Fibroblast of villous mesenchyme (primary cell): ENCODE measurements around the gene HSPH1. TPM values are rescaled to one million over a fixed set of nuclear protein-coding genes. Genes with fewer than 3 reads are reported as not detected.
A peak's percentile ranks its signal among the peaks of the same experiment; 100 is the strongest.

Experiments used
- DNase-seq: peaks from one replicate; pipeline ENCODE4 v3.0.0-alpha.2; 2010; ENCODE audit warnings: low read depth
- H3K4me3 ChIP-seq: 2 replicates; pipeline ENCODE4 v1.5.1; 2011; ENCODE audit warnings: low read depth, mild to moderate bottlenecking, low read length
- CTCF ChIP-seq: IDR thresholded peaks from 2 replicates; pipeline ENCODE4 v1.5.1; 2012; ENCODE audit warnings: low read depth, mild to moderate bottlenecking, low read length; ENCODE audit not compliant: insufficient read depth
- total RNA-seq: library from RNA; depleted of rRNA; stranded (reverse); fragments of >200 nt; gene quantifications from 2 replicates; pipeline ENCODE4 v1.2.3, GENCODE V29; 2012

The HSPH1 gene
- total RNA-seq, 1 donor = 70.8 TPM

- DNase-seq = no peak
- no peak overlapping the region for H3K4me3 ChIP-seq
- no peak for TF ChIP-seq CTCF
Measured at GRCh38 chr13:31133621-31134020, 28.1 kb downstream of the HSPH1 start.

- H3K4me3 ChIP-seq = no peak overlapping the region
- peak; percentile 77 for DNase-seq
- TF ChIP-seq CTCF = no peak
Measured at GRCh38 chr13:31131470-31131961, 30.2 kb downstream of the HSPH1 start.

- DNase-seq = no peak
- no peak for TF ChIP-seq CTCF
- no peak overlapping the region for H3K4me3 ChIP-seq
Measured at GRCh38 chr13:31129419-31129818, 32.3 kb downstream of the HSPH1 start.

GRCh38 chr13:31124204-31124603, 37.5 kb downstream of the HSPH1 start:
- no peak overlapping the region for H3K4me3 ChIP-seq
- TF ChIP-seq CTCF = no peak
- DNase-seq = no peak

- H3K4me3 ChIP-seq = no peak overlapping the region
- DNase-seq = no peak
- TF ChIP-seq CTCF = no peak
Measured at GRCh38 chr13:31122544-31123260, 39.0 kb downstream of the HSPH1 start.

GRCh38 chr13:31122143-31122542, 39.6 kb downstream of the HSPH1 start:
- no peak for TF ChIP-seq CTCF
- no peak for DNase-seq
- no peak overlapping the region for H3K4me3 ChIP-seq
